BLaER1 treated with 17β-estradiol and CSF1 and Interleukin-3, amounts not matched to agents 10 nM and 100 nM (cell line): ENCODE data around the gene FRMPD4.
"Not testable (repeated sequence)": the region's sequence is repeated elsewhere in the genome, so short reads cannot be mapped to it uniquely, and the experiment has no call there.

Experiments
- H3K27ac ChIP-seq, 11 experiments: shearing (Covaris generic); formaldehyde crosslinking; 2 replicates each; pipeline ENCODE4 v1.8.1; 2022
- H3K27me3 ChIP-seq, 11 experiments: shearing (Covaris generic); formaldehyde crosslinking; 2 replicates each; pipeline ENCODE4 v1.8.1; 2022
- H3K36me3 ChIP-seq, 11 experiments: shearing (Covaris generic); formaldehyde crosslinking; 2 replicates each; pipeline ENCODE4 v1.8.1; 2022
- H3K4me1 ChIP-seq, 10 experiments: shearing (Covaris generic); formaldehyde crosslinking; 2 replicates each; pipeline ENCODE4 v1.8.1; 2022
- H3K4me2 ChIP-seq, 11 experiments: shearing (Covaris generic); formaldehyde crosslinking; 2 replicates each; pipeline ENCODE4 v1.8.1; 2022
- H3K4me3 ChIP-seq, 10 experiments: shearing (Covaris generic); formaldehyde crosslinking; 2 replicates each; pipeline ENCODE4 v1.8.1; 2022
- H3K9ac ChIP-seq, 11 experiments: shearing (Covaris generic); formaldehyde crosslinking; 2 replicates each; pipeline ENCODE4 v1.8.1; 2022
- H3K9me3 ChIP-seq, 11 experiments: shearing (Covaris generic); formaldehyde crosslinking; replicated peaks in 1 of 11; 2 replicates each; pipeline ENCODE4 v1.8.1; 2022
- H4K20me1 ChIP-seq, 11 experiments: shearing (Covaris generic); formaldehyde crosslinking; 2 replicates each; pipeline ENCODE4 v1.8.1; 2022
- Cebpa-rat ChIP-seq, 11 experiments: shearing (Covaris generic); IDR thresholded peaks; 2 replicates each; pipeline ENCODE4 v1.8.1; 2022

Gene FRMPD4

DNA sequence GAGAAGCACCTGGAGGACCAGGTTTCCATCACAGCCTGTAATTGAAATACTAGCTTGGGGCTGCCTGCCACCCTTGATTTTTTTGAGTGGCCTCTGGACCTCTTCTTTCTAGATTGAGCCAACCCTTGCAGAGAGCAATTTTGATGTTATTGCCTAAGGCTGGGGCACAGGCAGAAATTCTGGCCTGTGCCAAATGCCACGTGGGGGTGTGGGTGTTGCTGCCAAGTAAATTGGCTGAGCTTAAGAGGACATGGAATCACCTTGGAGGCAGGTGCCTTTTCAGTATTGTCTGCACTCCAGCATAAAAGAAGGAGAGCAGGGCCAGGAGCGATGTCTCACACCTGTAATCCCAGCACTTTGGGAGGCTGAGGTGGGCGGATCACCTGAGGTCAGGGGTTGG is 366.9 kb downstream of the FRMPD4 start:
- no peaks in the 10 kb centered on the region for H3K36me3 ChIP-seq
- H3K9ac ChIP-seq = no peak overlapping the region
- no peaks in the 10 kb centered on the region for H4K20me1 ChIP-seq
- H3K4me1 ChIP-seq = no peaks in the 10 kb centered on the region
- no peak overlapping the region for H3K27ac ChIP-seq
- TF ChIP-seq Cebpa-rat (IDR thresholded peaks at IDR 0.05) = no peak
- peaks cover 2 to 26% (median 10%) of the 10 kb centered on the region in 11 experiments; a peak in 12 of 22 replicates for H3K9me3 ChIP-seq
- peaks cover 60 to 91% (median 75%) of the 10 kb centered on the region in 11 experiments for H3K27me3 ChIP-seq
- H3K4me3 ChIP-seq = no peak overlapping the region
- H3K4me2 ChIP-seq = no peak overlapping the region

DNA sequence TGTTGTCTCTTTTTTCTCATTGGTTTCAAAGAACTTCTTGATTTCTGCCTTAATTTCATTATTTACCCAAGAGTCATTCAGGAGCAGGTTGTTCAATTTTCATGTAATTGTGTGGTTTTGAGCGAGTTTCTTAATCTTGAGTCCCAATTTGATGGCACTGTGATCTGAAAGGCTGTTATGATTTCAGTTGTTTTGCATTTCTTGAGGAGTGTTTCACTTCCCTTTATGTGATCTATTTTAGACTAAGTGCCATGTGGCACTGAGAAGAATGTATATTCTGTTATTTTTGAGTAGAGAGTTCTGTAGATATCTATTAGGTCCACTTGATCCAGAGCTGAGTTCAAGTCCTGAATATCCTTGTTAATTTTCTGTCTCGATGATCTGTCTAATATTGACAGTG is 377.1 kb downstream of the FRMPD4 start:
- H3K4me3 ChIP-seq, H3K36me3 ChIP-seq, H4K20me1 ChIP-seq: not testable (repeated sequence)
- H3K27me3 ChIP-seq = peaks cover 25 to 89% (median 47%) of the 10 kb centered on the region in 11 experiments
- peaks cover 0 to 22% (median 16%) of the 10 kb centered on the region in 10 experiments; a peak in 15 of 20 replicates for H3K4me1 ChIP-seq
- H3K9ac ChIP-seq = peak overlapping the region in 6 of 11 experiments; percentile 37 to 54 (median 39); a peak in 8 of 22 replicates
- H3K4me2 ChIP-seq = peak overlapping the region; percentile 12 to 50 (median 32); a peak in 16 of 22 replicates
- H3K9me3 ChIP-seq = peaks cover 68 to 85% (median 75%) of the 10 kb centered on the region in 11 experiments
- H3K27ac ChIP-seq = peak overlapping the region in 10 of 11 experiments; percentile 12 to 83 (median 71); a peak in 19 of 22 replicates

DNA sequence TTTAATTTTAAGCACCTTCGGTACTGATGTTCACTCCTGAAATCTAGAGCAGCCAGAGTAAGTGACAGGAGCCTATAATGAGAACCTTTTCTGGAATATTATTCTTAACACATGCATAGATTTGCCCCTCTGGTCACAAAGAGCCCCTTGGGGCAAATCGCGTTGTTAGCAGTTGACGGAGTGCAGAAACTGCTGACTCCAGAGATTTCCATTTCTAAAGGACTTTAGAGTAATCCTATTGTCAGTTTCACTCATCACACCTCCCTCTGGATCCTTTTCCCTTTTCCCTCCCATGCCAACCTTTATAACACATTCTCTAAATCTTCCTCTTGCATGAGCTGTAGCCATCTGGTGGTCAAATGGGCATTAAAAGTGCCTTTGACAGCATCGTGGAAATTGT is 388.0 kb downstream of the FRMPD4 start:
- Histone ChIP-seq H3K36me3 (no peaks in the 10 kb centered on the region), H3K4me3 (no peak overlapping the region), H3K4me1 (no peaks in the 10 kb centered on the region), H3K27me3 (peaks cover 76 to 100% (median 99%) of the 10 kb centered on the region in 11 experiments), H3K9me3 (peaks cover 0 to 10% (median 0%) of the 10 kb centered on the region in 11 experiments; a peak in 2 of 22 replicates), H3K9ac (no peak overlapping the region), H4K20me1 (no peaks in the 10 kb centered on the region; a peak in 2 of 22 replicates), H3K4me2 (no peak overlapping the region), H3K27ac (no peak overlapping the region)
- TF ChIP-seq Cebpa-rat (IDR thresholded peaks at IDR 0.05) = no peak

DNA sequence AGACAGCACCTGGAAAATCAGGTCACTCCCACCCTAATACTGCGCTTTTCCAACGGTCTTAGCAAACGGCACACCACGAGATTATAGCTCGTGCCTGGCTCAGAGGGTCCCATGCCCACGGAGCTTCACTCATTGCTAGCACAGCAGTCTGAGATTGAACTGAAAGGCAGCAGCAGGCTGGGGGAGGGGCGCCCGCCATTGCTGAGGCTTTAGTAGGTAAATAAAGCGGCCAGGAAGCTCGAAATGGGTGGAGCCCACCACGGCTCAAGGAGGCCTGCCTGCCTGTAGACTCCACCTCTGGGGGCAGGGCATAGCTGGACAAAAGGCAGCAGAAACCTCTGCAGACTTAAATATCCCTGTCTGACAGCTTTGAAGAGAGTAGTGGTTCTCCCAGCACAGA is 399.8 kb downstream of the FRMPD4 start:
- peaks cover 38 to 72% (median 55%) of the 10 kb centered on the region in 11 experiments for H3K27me3 ChIP-seq
- not testable (repeated sequence) for H3K4me1 ChIP-seq, H3K4me2 ChIP-seq, H3K9ac ChIP-seq, H3K9me3 ChIP-seq, H3K4me3 ChIP-seq, H4K20me1 ChIP-seq, H3K27ac ChIP-seq, H3K36me3 ChIP-seq

DNA sequence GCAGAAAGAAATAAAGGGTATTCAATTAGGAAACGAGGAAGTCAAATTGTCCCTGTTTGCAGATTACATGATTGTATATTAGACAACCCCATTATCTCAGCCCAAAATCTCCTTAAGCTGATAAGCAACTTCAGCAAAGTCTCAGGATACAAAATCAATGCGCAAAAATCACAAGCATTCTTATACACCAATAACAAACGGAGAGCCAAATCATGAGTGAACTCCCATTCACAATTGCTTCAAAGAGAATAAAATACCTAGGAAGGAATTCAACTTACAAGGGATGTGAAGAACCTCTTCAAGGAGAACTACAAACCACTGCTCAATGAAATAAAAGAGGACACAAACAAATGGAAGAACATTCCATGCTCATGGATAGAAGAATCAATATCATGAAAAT is 404.0 kb downstream of the FRMPD4 start:
- not testable (repeated sequence) for H3K4me3 ChIP-seq, H3K9me3 ChIP-seq, H3K36me3 ChIP-seq, H3K27ac ChIP-seq, H3K9ac ChIP-seq, H3K4me2 ChIP-seq, H4K20me1 ChIP-seq, H3K4me1 ChIP-seq
- peaks cover 8 to 47% (median 25%) of the 10 kb centered on the region in 11 experiments; a peak in 20 of 22 replicates for H3K27me3 ChIP-seq

DNA sequence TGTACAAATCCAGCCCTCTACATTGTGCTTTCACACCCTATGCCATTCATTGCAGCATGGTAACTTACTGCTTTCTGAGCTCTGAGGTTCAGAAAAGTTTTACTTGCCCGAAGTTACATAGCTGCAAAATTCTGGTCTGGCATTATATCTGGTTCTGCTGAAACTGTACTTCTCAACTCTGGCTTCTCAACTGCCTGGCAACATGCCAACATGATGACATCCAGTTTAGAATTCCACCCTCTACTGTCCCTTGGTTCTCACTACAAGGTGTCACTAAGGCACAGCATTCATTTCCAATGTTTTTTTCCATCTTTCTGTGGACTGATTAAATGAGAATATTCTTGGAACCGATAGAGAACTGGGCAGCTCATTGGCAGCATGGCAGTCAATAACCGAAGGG is 410.1 kb downstream of the FRMPD4 start:
- Histone ChIP-seq H3K9ac (no peak overlapping the region), H3K27me3 (peaks cover 16 to 48% (median 37%) of the 10 kb centered on the region in 11 experiments; a peak in 20 of 22 replicates), H4K20me1 (no peaks in the 10 kb centered on the region), H3K9me3 (no peaks in the 10 kb centered on the region), H3K4me1 (peaks cover 0 to 10% (median 0%) of the 10 kb centered on the region in 10 experiments; a peak in 2 of 20 replicates), H3K4me3 (no peak overlapping the region), H3K27ac (no peak overlapping the region), H3K36me3 (no peaks in the 10 kb centered on the region), H3K4me2 (no peak overlapping the region)
- TF ChIP-seq Cebpa-rat (IDR thresholded peaks at IDR 0.05) = no peak

DNA sequence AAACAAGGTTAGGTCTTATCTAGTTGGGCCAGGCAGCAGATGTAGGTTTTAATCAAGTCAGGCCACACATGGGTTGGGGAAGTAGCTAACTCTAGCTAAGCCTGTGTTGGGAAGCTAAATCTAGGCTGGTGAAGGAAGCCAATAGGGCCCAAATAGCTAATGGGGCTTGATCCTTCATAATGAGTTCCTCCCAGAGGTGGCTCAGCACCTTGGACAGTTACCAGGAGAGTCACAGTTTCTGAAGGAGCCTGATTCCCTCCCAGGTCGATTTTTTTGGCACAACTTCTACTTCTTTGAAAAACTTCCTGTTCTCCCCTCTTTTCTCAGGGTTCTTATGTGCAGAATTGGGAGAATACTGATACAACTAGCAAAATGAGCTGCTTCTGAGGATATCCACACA is 410.5 kb downstream of the FRMPD4 start:
- no peak overlapping the region for H3K27ac ChIP-seq
- H3K9me3 ChIP-seq = no peaks in the 10 kb centered on the region
- H3K9ac ChIP-seq = no peak overlapping the region
- no peak overlapping the region for H3K4me2 ChIP-seq
- peaks cover 16 to 52% (median 41%) of the 10 kb centered on the region in 11 experiments; a peak in 20 of 22 replicates for H3K27me3 ChIP-seq
- TF ChIP-seq Cebpa-rat (IDR thresholded peaks at IDR 0.05) = no peak
- no peak overlapping the region for H3K4me3 ChIP-seq
- H3K36me3 ChIP-seq = no peaks in the 10 kb centered on the region
- peaks cover 0 to 10% (median 0%) of the 10 kb centered on the region in 10 experiments; a peak in 2 of 20 replicates for H3K4me1 ChIP-seq
- no peaks in the 10 kb centered on the region for H4K20me1 ChIP-seq

DNA sequence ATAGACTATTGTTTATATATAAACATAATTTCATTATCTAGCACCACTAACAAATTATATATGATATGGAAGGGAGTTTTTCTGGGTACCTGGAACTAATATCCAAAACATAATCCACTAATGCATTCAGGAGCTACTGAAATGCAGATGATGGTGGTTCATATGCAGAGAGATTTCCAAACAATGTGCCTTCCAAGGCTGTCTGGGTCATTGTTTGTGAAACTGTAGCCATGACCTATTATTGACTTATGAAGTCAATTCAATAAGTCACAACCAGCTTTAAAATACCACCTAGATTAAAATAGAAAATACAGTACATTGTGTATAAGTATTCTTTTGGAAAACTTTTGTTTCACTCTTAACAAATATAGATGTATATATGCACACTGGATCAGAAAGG is 415.9 kb downstream of the FRMPD4 start:
- Histone ChIP-seq H3K9ac (no peak overlapping the region), H3K36me3 (no peaks in the 10 kb centered on the region), H3K4me2 (no peak overlapping the region), H3K27ac (no peak overlapping the region), H3K27me3 (peaks cover 64 to 84% (median 80%) of the 10 kb centered on the region in 11 experiments), H3K4me3 (no peak overlapping the region), H3K4me1 (no peaks in the 10 kb centered on the region), H4K20me1 (no peaks in the 10 kb centered on the region; a peak in 1 of 22 replicates), H3K9me3 (no peaks in the 10 kb centered on the region)
- no peak for TF ChIP-seq Cebpa-rat (IDR thresholded peaks at IDR 0.05)

DNA sequence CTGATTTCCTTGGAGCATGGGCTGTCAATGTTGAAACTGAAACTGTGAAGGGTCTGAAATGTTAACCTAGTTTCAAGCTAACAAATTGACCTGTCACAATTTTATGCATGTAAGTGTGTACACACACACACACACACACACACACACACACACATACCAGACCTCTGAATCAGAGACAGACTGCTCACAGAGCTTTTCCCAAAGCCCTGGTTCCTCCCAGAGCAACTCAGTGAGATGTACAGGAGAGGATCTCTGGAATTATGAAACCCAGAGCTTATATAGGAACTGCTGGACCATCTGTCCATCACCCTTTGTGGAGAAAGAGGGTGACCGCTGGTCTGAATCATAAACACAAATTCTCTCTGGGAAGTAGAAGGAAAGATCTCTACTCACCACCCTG is 424.8 kb downstream of the FRMPD4 start:
- no peaks in the 10 kb centered on the region for H3K36me3 ChIP-seq
- TF ChIP-seq Cebpa-rat (IDR thresholded peaks at IDR 0.05) = no peak
- no peaks in the 10 kb centered on the region; a peak in 1 of 22 replicates for H4K20me1 ChIP-seq
- H3K4me3 ChIP-seq = no peak overlapping the region
- H3K4me1 ChIP-seq = no peaks in the 10 kb centered on the region
- peaks cover 0 to 5% (median 0%) of the 10 kb centered on the region in 11 experiments; a peak in 1 of 22 replicates for H3K9me3 ChIP-seq
- peaks cover 65 to 99% (median 89%) of the 10 kb centered on the region in 11 experiments for H3K27me3 ChIP-seq
- H3K27ac ChIP-seq = no peak overlapping the region
- H3K4me2 ChIP-seq = no peak overlapping the region
- no peak overlapping the region for H3K9ac ChIP-seq

DNA sequence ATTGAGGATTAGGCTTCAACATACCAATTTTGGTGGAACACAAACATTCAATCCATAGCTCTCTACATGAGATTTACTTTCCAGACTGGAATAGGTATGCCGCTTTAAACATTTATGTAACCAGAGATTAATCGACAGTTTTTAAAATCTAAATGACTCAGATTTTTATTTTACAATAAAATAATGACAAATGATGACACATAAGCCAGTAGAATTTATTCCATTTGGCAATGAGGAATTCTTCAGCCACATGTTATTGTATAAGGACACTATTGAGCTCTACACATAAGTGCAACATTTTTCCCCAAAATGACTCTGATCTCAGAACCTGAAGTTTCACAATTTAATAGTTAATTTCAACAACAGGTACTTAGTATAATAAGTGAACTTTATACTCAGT is 425.9 kb downstream of the FRMPD4 start:
- no peaks in the 10 kb centered on the region for H3K36me3 ChIP-seq
- H3K27me3 ChIP-seq = peaks cover 59 to 98% (median 87%) of the 10 kb centered on the region in 11 experiments
- H3K4me3 ChIP-seq = no peak overlapping the region
- H3K4me2 ChIP-seq = no peak overlapping the region
- H3K9ac ChIP-seq = no peak overlapping the region
- peaks cover 0 to 12% (median 0%) of the 10 kb centered on the region in 11 experiments; a peak in 3 of 22 replicates for H3K9me3 ChIP-seq
- H3K27ac ChIP-seq = no peak overlapping the region
- no peaks in the 10 kb centered on the region for H3K4me1 ChIP-seq
- no peak for TF ChIP-seq Cebpa-rat (IDR thresholded peaks at IDR 0.05)
- H4K20me1 ChIP-seq = no peaks in the 10 kb centered on the region; a peak in 1 of 22 replicates
